Keratinocyte (primary cell): ENCODE measurements around the gene CPA4.

ENCODE experiments used
- CTCF ChIP-seq, 3 experiments: IDR thresholded peaks in 1 of 3; conservative IDR thresholded peaks in 1 of 3; optimal IDR thresholded peaks in 1 of 3; 2 replicates in 2 of 3; 3 replicates in 1 of 3; pipeline versions ENCODE3 to v1.5.1; 2011; ENCODE audit warnings: low read length in 3 of 3, mild to moderate bottlenecking in 3 of 3, moderate library complexity in 2 of 3, control low read depth in 1 of 3, inconsistent platforms in 1 of 3; ENCODE audit not compliant: insufficient read depth in 2 of 3; ENCODE audit errors: extremely low read depth in 1 of 3
- EZH2 ChIP-seq: IDR thresholded peaks from one replicate; pipeline ENCODE4 v1.6.1; 2012; ENCODE audit warnings: inconsistent platforms, mild to moderate bottlenecking, low read length, moderate library complexity

- TF ChIP-seq CTCF (optimal IDR thresholded peaks at IDR 0.05 in 1 of 3, IDR thresholded peaks at IDR 0.05 in 1 of 3, conservative IDR thresholded peaks at IDR 0.05 in 1 of 3; ENCODE audit: extremely low read depth in 1 of 3, insufficient read depth in 2 of 3, low read length in 3 of 3) (no peak), EZH2 (no peak)
These were observed 34.4 kb upstream of the CPA4 start for GRCh38 chr7:130258494-130259078.
